Endodermal cell (in vitro differentiated cells): ENCODE data around the gene TAC3. TPM values are rescaled to one million over a fixed set of nuclear protein-coding genes. Genes with fewer than 3 reads are reported as not detected.
"Not testable (repeated sequence)": the region's sequence is repeated elsewhere in the genome, so short reads cannot be mapped to it uniquely, and the experiment has no call there.

Source experiments
- DNase-seq: peaks from one replicate; pipeline ENCODE4 v3.0.0-alpha.2; 2017
- H3K27ac ChIP-seq: 2 replicates; pipeline ENCODE4 v1.5.1; 2013; ENCODE audit warnings: mild to moderate bottlenecking, low read depth, low read length, moderate library complexity
- H3K27me3 ChIP-seq: 2 replicates; pipeline ENCODE4 v1.6.1; 2013; ENCODE audit warnings: mild to moderate bottlenecking, low read length, moderate library complexity; ENCODE audit not compliant: insufficient read depth, control insufficient read depth, poor library complexity, severe bottlenecking
- H3K36me3 ChIP-seq: 2 replicates; pipeline ENCODE4 v1.7.0; 2013; ENCODE audit warnings: mild to moderate bottlenecking, low read length, moderate library complexity; ENCODE audit not compliant: control insufficient read depth, insufficient read depth
- H3K4me1 ChIP-seq: one replicate; pipeline ENCODE4 v1.7.0; 2013; ENCODE audit warnings: low read length; ENCODE audit not compliant: control insufficient read depth, insufficient read depth
- H3K4me3 ChIP-seq: 2 replicates; pipeline ENCODE4 v1.5.1; 2013; ENCODE audit warnings: mild to moderate bottlenecking, low read length, moderate library complexity
- H3K9ac ChIP-seq: 2 replicates; pipeline ENCODE4 v1.6.1; 2013; ENCODE audit warnings: mild to moderate bottlenecking, low read length, moderate library complexity; ENCODE audit not compliant: poor library complexity, severe bottlenecking; ENCODE audit errors: extremely low read depth
- H3K9me3 ChIP-seq: 2 replicates; pipeline ENCODE4 v1.6.1; 2013; ENCODE audit warnings: mild to moderate bottlenecking, low read length, moderate library complexity; ENCODE audit not compliant: control insufficient read depth
- H3K27ac Mint-ChIP-seq: 2 replicates; pipeline ENCODE4 v1.8.0; 2020; ENCODE audit warnings: mixed read lengths
- H3K27me3 Mint-ChIP-seq: 2 replicates; pipeline ENCODE4 v1.8.0; 2021; ENCODE audit warnings: mild to moderate bottlenecking, mixed read lengths; ENCODE audit not compliant: insufficient read depth
- H3K36me3 Mint-ChIP-seq: 2 replicates; pipeline ENCODE4 v1.8.0; 2020; ENCODE audit warnings: low read depth, mixed read lengths
- H3K4me1 Mint-ChIP-seq: 2 replicates; pipeline ENCODE4 v1.8.0; 2020; ENCODE audit warnings: mixed read lengths
- H3K4me3 Mint-ChIP-seq: 2 replicates; pipeline ENCODE4 v1.8.0; 2020; ENCODE audit warnings: mild to moderate bottlenecking, moderate library complexity, mixed read lengths
- H3K9me3 Mint-ChIP-seq: 2 replicates; pipeline ENCODE4 v1.8.0; 2020; ENCODE audit warnings: mild to moderate bottlenecking, mixed read lengths
- CTCF ChIP-seq: fragments of 200-600 bp; sonication (generic); conservative IDR thresholded peaks from 2 replicates; pipeline ENCODE4 v1.5.0; 2021; ENCODE audit warnings: antibody characterized with exemption, mild to moderate bottlenecking
- WGBS, 2 experiments: methylation state at CpG; one replicate each; pipeline versions ENCODE4 v1.1.5 to v1.1.7; 2013; ENCODE audit warnings: missing lambda C conversion rate in 2 of 2, mixed read lengths in 1 of 2; ENCODE audit not compliant: insufficient coverage in 1 of 2, insufficient read length in 1 of 2; 5-methylcytosine and 5-hydroxymethylcytosine counted together
- total RNA-seq, 2 donors: library from RNA; stranded (reverse); fragmentation: NEBNext Ultra II Directional in 1 of 2; extraction: Animal tissue kit (Norgen Biotek cat#: 25700) in 1 of 2; gene quantifications; 2 replicates in 1 of 2; 3 replicates in 1 of 2; pipeline ENCODE4 v1.2.1, GENCODE V29; 2021

Gene TAC3
- total RNA-seq, 2 donors from 2014 or later, result 1.8 to 5.4 TPM

- DNase-seq, result no peak
- H3K27me3 Mint-ChIP-seq, result peaks cover 4% of the 10 kb centered on the region
- peaks cover 4% of the 10 kb centered on the region for H3K9me3 Mint-ChIP-seq
- no peak overlapping the region for H3K4me3 Mint-ChIP-seq
- no peaks in the 10 kb centered on the region for H3K27me3 ChIP-seq
- no peak overlapping the region for H3K9ac ChIP-seq
- H3K4me1 Mint-ChIP-seq, result no peaks in the 10 kb centered on the region
- no peak for TF ChIP-seq CTCF
- 96 to 100% methylated on average over 5 to 6 of the region's 6 CpGs for WGBS, 2 experiments
- H3K4me1 ChIP-seq, result no peaks in the 10 kb centered on the region
- H3K4me3 ChIP-seq, result no peak overlapping the region
- H3K27ac Mint-ChIP-seq, result no peak overlapping the region
- peak overlapping the region; percentile 45 for H3K27ac ChIP-seq
- peaks cover 56% of the 10 kb centered on the region for H3K36me3 Mint-ChIP-seq
- H3K9me3 ChIP-seq, result no peaks in the 10 kb centered on the region
- H3K36me3 ChIP-seq, result peaks cover 59% of the 10 kb centered on the region
Measured at GRCh38 chr12:57057067-57057751, 40.9 kb upstream of the TAC3 start.

- H3K9me3 ChIP-seq, result no peaks in the 10 kb centered on the region
- H3K4me1 ChIP-seq, result no peaks in the 10 kb centered on the region
- no peak for TF ChIP-seq CTCF
- peaks cover 14% of the 10 kb centered on the region for H3K27me3 Mint-ChIP-seq
- H3K9me3 Mint-ChIP-seq, result peaks cover 4% of the 10 kb centered on the region
- H3K27ac Mint-ChIP-seq, result no peak overlapping the region
- H3K9ac ChIP-seq, result no peak overlapping the region
- H3K36me3 ChIP-seq, result peaks cover 55% of the 10 kb centered on the region
- peaks cover 11% of the 10 kb centered on the region for H3K27me3 ChIP-seq
- no peak overlapping the region for H3K4me3 ChIP-seq
- peaks cover 52% of the 10 kb centered on the region for H3K36me3 Mint-ChIP-seq
- H3K4me1 Mint-ChIP-seq, result peaks cover 4% of the 10 kb centered on the region
- 79 to 98% methylated on average over 3 of the region's 3 CpGs for WGBS, 2 experiments
- peak overlapping the region; percentile 47 for H3K27ac ChIP-seq
- H3K4me3 Mint-ChIP-seq, result no peak overlapping the region
- no peak for DNase-seq
Measured at GRCh38 chr12:57055824-57056223, 39.5 kb upstream of the TAC3 start.

GRCh38 chr12:57053901-57054300 is 37.6 kb upstream of the TAC3 start:
- H3K4me1 ChIP-seq, H3K9me3 ChIP-seq, H3K27ac ChIP-seq, H3K9ac ChIP-seq, H3K27ac Mint-ChIP-seq, H3K9me3 Mint-ChIP-seq, H3K4me3 ChIP-seq, DNase-seq, H3K4me3 Mint-ChIP-seq: not testable (repeated sequence)
- H3K27me3 ChIP-seq, result peaks cover 19% of the 10 kb centered on the region
- peaks cover 23% of the 10 kb centered on the region for H3K27me3 Mint-ChIP-seq
- peaks cover 13% of the 10 kb centered on the region for H3K4me1 Mint-ChIP-seq
- H3K36me3 Mint-ChIP-seq, result peaks cover 39% of the 10 kb centered on the region
- peaks cover 36% of the 10 kb centered on the region for H3K36me3 ChIP-seq
- 89 to 93% methylated on average over 3 of the region's 4 CpGs for WGBS, 2 experiments

GRCh38 chr12:57053146-57053545 is 36.8 kb upstream of the TAC3 start:
- Mint-ChIP-seq H3K27me3 (peaks cover 27% of the 10 kb centered on the region), H3K36me3 (peaks cover 31% of the 10 kb centered on the region), H3K4me1 (peaks cover 16% of the 10 kb centered on the region)
- not testable (repeated sequence) for H3K9me3 ChIP-seq, H3K4me1 ChIP-seq, H3K9me3 Mint-ChIP-seq, DNase-seq, H3K4me3 ChIP-seq, H3K9ac ChIP-seq, H3K4me3 Mint-ChIP-seq, H3K27ac Mint-ChIP-seq, H3K27ac ChIP-seq
- WGBS, 2 experiments, result 87% methylated on average over 3 of the region's 4 CpGs; no CpG with 5 or more reads in 1 of the 2 experiments
- H3K27me3 ChIP-seq, result peaks cover 26% of the 10 kb centered on the region
- peaks cover 28% of the 10 kb centered on the region for H3K36me3 ChIP-seq
